Epithelial cell of esophagus (primary cell): Measurements from ENCODE around the gene PPP1R3G.

Experiments
- DNase-seq: peaks from one replicate; pipeline ENCODE4 v3.0.0; 2010; ENCODE audit warnings: low read depth
- H3K4me3 ChIP-seq: 2 replicates; pipeline ENCODE4 v1.5.1; 2011; ENCODE audit warnings: mild to moderate bottlenecking, low read length, control low read depth
- CTCF ChIP-seq: IDR thresholded peaks from 2 replicates; pipeline ENCODE4 v1.5.1; 2011; ENCODE audit warnings: low read depth, mild to moderate bottlenecking, low read length, control low read depth, inconsistent platforms; ENCODE audit not compliant: insufficient read depth; ENCODE audit errors: missing control alignments

The PPP1R3G gene

GRCh38 chr6:5136851-5137250, 51.7 kb downstream of the PPP1R3G start:
- DNase-seq = no peak
- TF ChIP-seq CTCF = no peak
- no peak overlapping the region for H3K4me3 ChIP-seq
